H1 (cell line): ENCODE measurements around the gene ZNF775. TPM values are rescaled to one million over a fixed set of nuclear protein-coding genes. Genes with fewer than 3 reads are reported as not detected.

Experiments
- CTCF ChIA-PET: fragments of 300-600 bp; sonication (Branson Sonifier 250); formaldehyde crosslinking; loops from one replicate; lab custom pipeline; 2021; ENCODE audit not compliant: partially characterized antibody; lab: Charles Lee
- POLR2A ChIA-PET: fragments of 300-600 bp; sonication (Branson Sonifier 250); formaldehyde crosslinking; loops from one replicate; lab custom pipeline; 2021; ENCODE audit warnings: inconsistent platforms; ENCODE audit not compliant: partially characterized antibody; lab: Charles Lee
- DNase-seq, 2 experiments: peaks; one replicate each; pipeline versions ENCODE4 v3.0.0 to v3.0.0-alpha.2; 2010 to 2022; ENCODE audit warnings: low spot score in 2 of 2, low read depth in 1 of 2, mixed read lengths in 1 of 2
- FAIRE-seq: peaks from 2 replicates; lab custom pipeline; 2011; peaks lifted over from hg19 to GRCh38; lab: Jason Lieb, UNC
- H2AFZ ChIP-seq: 2 replicates; pipeline ENCODE4 v1.8.1; 2012; ENCODE audit warnings: low read length, inconsistent platforms
- H2AK5ac ChIP-seq: 2 replicates; pipeline ENCODE4 v1.6.1; 2013; ENCODE audit warnings: low read depth, low read length
- H2BK120ac ChIP-seq: replicated peaks from 2 replicates; pipeline ENCODE3; 2013; ENCODE audit warnings: low read depth, low read length, inconsistent platforms
- H2BK12ac ChIP-seq: 2 replicates; pipeline ENCODE4 v1.6.1; 2013; ENCODE audit warnings: low read depth, low read length
- H2BK15ac ChIP-seq: 2 replicates; pipeline ENCODE4 v1.6.1; 2013; ENCODE audit warnings: low read length
- H2BK20ac ChIP-seq: 2 replicates; pipeline ENCODE4 v1.6.1; 2013; ENCODE audit warnings: low read length
- H2BK5ac ChIP-seq: 2 replicates; pipeline ENCODE4 v1.6.1; 2013; ENCODE audit warnings: low read depth, low read length
- H3K14ac ChIP-seq: 2 replicates; pipeline ENCODE4 v1.6.1; 2013; ENCODE audit warnings: inconsistent platforms; ENCODE audit not compliant: insufficient read length
- H3K18ac ChIP-seq: 2 replicates; pipeline ENCODE4 v1.6.1; 2013; ENCODE audit warnings: low read length; ENCODE audit errors: extremely low read depth
- H3K23ac ChIP-seq: 2 replicates; pipeline ENCODE4 v1.6.1; 2013; ENCODE audit warnings: inconsistent platforms; ENCODE audit not compliant: insufficient read length
- H3K23me2 ChIP-seq: 2 replicates; pipeline ENCODE4 v1.6.1; 2013; ENCODE audit warnings: low read depth, low read length
- H3K27ac ChIP-seq: 2 replicates; pipeline ENCODE4 v1.6.1; 2011; ENCODE audit warnings: low read depth, low read length, inconsistent platforms
- H3K27me3 ChIP-seq, 4 experiments: replicated peaks in 1 of 4; 1 replicate in 1 of 4; 2 replicates in 3 of 4; pipeline versions ENCODE4 v1.6.1 to v1.8.1; 2011 to 2013; ENCODE audit warnings: low read length in 3 of 4, mild to moderate bottlenecking in 3 of 4, inconsistent platforms in 2 of 4, mixed read lengths in 2 of 4, moderate library complexity in 1 of 4; ENCODE audit not compliant: control insufficient read depth in 3 of 4, insufficient read depth in 3 of 4; ENCODE audit errors: extremely low read depth in 1 of 4
- H3K36me3 ChIP-seq, 4 experiments: 2 replicates each; pipeline versions ENCODE4 v1.6.1 to v1.8.1; 2011 to 2013; ENCODE audit warnings: mild to moderate bottlenecking in 4 of 4, low read length in 3 of 4, moderate library complexity in 2 of 4, control low read depth in 1 of 4, inconsistent platforms in 1 of 4; ENCODE audit not compliant: insufficient read depth in 4 of 4, control insufficient read depth in 2 of 4
- H3K4ac ChIP-seq: replicated peaks from 2 replicates; pipeline ENCODE3; 2013; ENCODE audit warnings: low read length, low read depth, mixed read lengths, inconsistent platforms; ENCODE audit not compliant: insufficient read length
- H3K4me1 ChIP-seq, 4 experiments: replicated peaks in 1 of 4; 1 replicate in 1 of 4; 2 replicates in 3 of 4; pipeline versions ENCODE4 v1.6.1 to v1.8.1; 2011 to 2013; ENCODE audit warnings: low read length in 3 of 4, inconsistent platforms in 2 of 4, mixed read lengths in 1 of 4; ENCODE audit not compliant: insufficient read depth in 4 of 4, control insufficient read depth in 3 of 4
- H3K4me2 ChIP-seq, 2 experiments: 2 replicates each; pipeline versions ENCODE4 v1.6.1 to v1.8.1; 2011 to 2013; ENCODE audit warnings: low read depth in 2 of 2, low read length in 2 of 2, control low read depth in 1 of 2, inconsistent platforms in 1 of 2, mild to moderate bottlenecking in 1 of 2; ENCODE audit not compliant: insufficient read depth in 1 of 2
- H3K4me3 ChIP-seq, 4 experiments: fragments of 200-600, 300-600 bp in 1 of 4; sonication (generic), shearing (Covaris generic), sonication (Bioruptor Twin) in 1 of 4; 2 replicates each; pipeline versions ENCODE4 v1.5.1 to v1.8.1; 2011 to 2016; ENCODE audit warnings: low read length in 4 of 4, low read depth in 3 of 4, control low read depth in 2 of 4, inconsistent platforms in 2 of 4, mild to moderate bottlenecking in 2 of 4, mixed read lengths in 1 of 4, moderate library complexity in 1 of 4; ENCODE audit not compliant: insufficient read depth in 2 of 4; ENCODE audit errors: extremely low read depth in 1 of 4
- H3K56ac ChIP-seq: replicated peaks from 2 replicates; pipeline ENCODE3; 2013; ENCODE audit warnings: low read depth, mild to moderate bottlenecking, mixed read lengths, low read length, inconsistent platforms; ENCODE audit not compliant: insufficient read length
- H3K79me1 ChIP-seq: 2 replicates; pipeline ENCODE4 v1.6.1; 2013; ENCODE audit warnings: low read depth, low read length, control low read depth
- H3K79me2 ChIP-seq, 2 experiments: 2 replicates each; pipeline versions ENCODE4 v1.6.1 to v1.8.1; 2012 to 2013; ENCODE audit warnings: low read length in 2 of 2, mild to moderate bottlenecking in 2 of 2, inconsistent platforms in 1 of 2; ENCODE audit not compliant: insufficient read depth in 2 of 2, control insufficient read depth in 1 of 2
- H3K9ac ChIP-seq, 4 experiments: replicated peaks in 1 of 4; 1 replicate in 1 of 4; 2 replicates in 3 of 4; pipeline versions ENCODE4 v1.6.1 to v1.8.1; 2011 to 2013; ENCODE audit warnings: low read depth in 3 of 4, low read length in 3 of 4, control low read depth in 2 of 4, mild to moderate bottlenecking in 2 of 4, moderate library complexity in 2 of 4, inconsistent platforms in 1 of 4; ENCODE audit errors: extremely low read depth in 1 of 4
- H3K9me3 ChIP-seq, 2 experiments: 2 replicates each; pipeline versions ENCODE4 v1.6.1 to v1.8.1; 2012 to 2013; ENCODE audit warnings: mild to moderate bottlenecking in 2 of 2, moderate library complexity in 2 of 2, control low read depth in 1 of 2, inconsistent platforms in 1 of 2, low read depth in 1 of 2, low read length in 1 of 2, mixed read lengths in 1 of 2; ENCODE audit not compliant: insufficient read depth in 2 of 2
- H4K20me1 ChIP-seq, 2 experiments: replicated peaks in 1 of 2; 2 replicates each; pipeline versions ENCODE3 to v1.8.1; 2011 to 2013; ENCODE audit warnings: inconsistent platforms in 2 of 2, low read length in 2 of 2, mild to moderate bottlenecking in 1 of 2; ENCODE audit not compliant: insufficient read depth in 2 of 2, control insufficient read depth in 1 of 2
- H4K5ac ChIP-seq: 2 replicates; pipeline ENCODE4 v1.6.1; 2013; ENCODE audit warnings: low read length, low read depth, mixed read lengths, inconsistent platforms; ENCODE audit not compliant: insufficient read length
- H4K8ac ChIP-seq: 2 replicates; pipeline ENCODE4 v1.8.0; 2013; ENCODE audit warnings: mild to moderate bottlenecking, moderate library complexity, low read length, inconsistent platforms; ENCODE audit not compliant: insufficient read depth; ENCODE audit errors: extremely low read depth
- H4K91ac ChIP-seq: replicated peaks from 2 replicates; pipeline ENCODE3; 2013; ENCODE audit warnings: low read length, mixed read lengths, inconsistent platforms; ENCODE audit not compliant: insufficient read length
- BCL11A ChIP-seq, 2 experiments: IDR thresholded peaks; one replicate each; pipeline ENCODE4 v1.6.1; 2011; ENCODE audit warnings: low read depth in 2 of 2, low read length in 2 of 2, mild to moderate bottlenecking in 2 of 2
- EZH2 ChIP-seq: fragments of 200-600 bp; sonication (generic); IDR thresholded peaks from 2 replicates; pipeline ENCODE4 v1.7.1; 2012; ENCODE audit warnings: low read depth, mild to moderate bottlenecking, moderate library complexity, low read length, inconsistent platforms; ENCODE audit not compliant: severe bottlenecking
- KDM4A ChIP-seq: IDR thresholded peaks from one replicate; pipeline ENCODE4 v1.7.1; 2012; ENCODE audit warnings: low read depth, mild to moderate bottlenecking, moderate library complexity, low read length, inconsistent platforms; ENCODE audit not compliant: severe bottlenecking
- KDM5A ChIP-seq: fragments of 200-600 bp; IDR thresholded peaks from 2 replicates; pipeline ENCODE4 v1.7.1; 2012; ENCODE audit warnings: mild to moderate bottlenecking, low read length, inconsistent platforms, mixed read lengths
- POLR2A ChIP-seq, 2 experiments: IDR thresholded peaks; 1 replicate in 1 of 2; 2 replicates in 1 of 2; pipeline ENCODE4 v1.6.1; 2011; ENCODE audit warnings: low read depth in 2 of 2, low read length in 2 of 2, mild to moderate bottlenecking in 2 of 2; ENCODE audit errors: control extremely low read depth in 1 of 2
- TBP ChIP-seq: IDR thresholded peaks from 2 replicates; pipeline ENCODE4 v1.6.1; 2011; ENCODE audit warnings: low read depth, low read length, improper control_type of control experiment
- TEAD4 ChIP-seq: IDR thresholded peaks from 2 replicates; pipeline ENCODE4 v1.6.1; 2012; ENCODE audit warnings: low read depth, low read length, inconsistent platforms, mixed read lengths
- YY1 ChIP-seq: IDR thresholded peaks from 2 replicates; pipeline ENCODE4 v1.6.1; 2011; ENCODE audit warnings: low read depth, mild to moderate bottlenecking, low read length
- WGBS, 2 experiments: shearing (Covaris generic) in 1 of 2; methylation state at CpG; one replicate each; pipeline versions ENCODE4 v1.1.6 to v1.1.7; 2013 to 2015; ENCODE audit warnings: low lambda C conversion rate in 2 of 2, mixed read lengths in 2 of 2, inconsistent platforms in 1 of 2, low coverage in 1 of 2, missing lambda C conversion rate in 1 of 2; ENCODE audit not compliant: insufficient replicate concordance in 2 of 2, insufficient coverage in 1 of 2, insufficient read length in 1 of 2; ENCODE audit errors: extremely low coverage in 1 of 2, missing lambda C conversion rate in 1 of 2; 5-methylcytosine and 5-hydroxymethylcytosine counted together
- polyA plus RNA-seq, 7 experiments: library from polyadenylated mRNA; depleted of rRNA in 3 of 7; stranded (reverse) in 5 of 7; unstranded in 2 of 7; fragments of >200 nt in 5 of 7; fragments of 200-250 nt in 2 of 7; gene quantifications; 1 replicate in 5 of 7; 2 replicates in 1 of 7; 4 replicates in 1 of 7; pipeline versions ENCODE4 v1.2.1 to v1.2.3, GENCODE V29; 2011 to 2013; ENCODE audit warnings: missing spikeins in 2 of 7, mixed read lengths in 2 of 7
- total RNA-seq: library from RNA; stranded (reverse); fragmentation: NEBNext Ultra II Directional; extraction: Animal tissue kit (Norgen Biotek cat#: 25700); gene quantifications from 2 replicates; pipeline ENCODE4 v1.2.1, GENCODE V29; 2021
- TF ChIP-seq, protein P1 (sequence below), 3 experiments: IDR thresholded peaks; 1 replicate in 2 of 3; 2 replicates in 1 of 3; pipeline versions ENCODE4 v1.5.1 to v1.6.1; 2011; ENCODE audit warnings: low read length in 3 of 3, mild to moderate bottlenecking in 3 of 3, inconsistent platforms in 2 of 3, low read depth in 1 of 3, moderate library complexity in 1 of 3; ENCODE audit not compliant: insufficient read depth in 1 of 3; ENCODE audit errors: control extremely low read depth in 1 of 3

The ZNF775 gene
- total and polyA plus RNA-seq, 2 of the 8 experiments (the other 6 are each of a cell fraction or from before 2014, with no cell fraction given) = 13.6 to 21.5 TPM

DNA sequence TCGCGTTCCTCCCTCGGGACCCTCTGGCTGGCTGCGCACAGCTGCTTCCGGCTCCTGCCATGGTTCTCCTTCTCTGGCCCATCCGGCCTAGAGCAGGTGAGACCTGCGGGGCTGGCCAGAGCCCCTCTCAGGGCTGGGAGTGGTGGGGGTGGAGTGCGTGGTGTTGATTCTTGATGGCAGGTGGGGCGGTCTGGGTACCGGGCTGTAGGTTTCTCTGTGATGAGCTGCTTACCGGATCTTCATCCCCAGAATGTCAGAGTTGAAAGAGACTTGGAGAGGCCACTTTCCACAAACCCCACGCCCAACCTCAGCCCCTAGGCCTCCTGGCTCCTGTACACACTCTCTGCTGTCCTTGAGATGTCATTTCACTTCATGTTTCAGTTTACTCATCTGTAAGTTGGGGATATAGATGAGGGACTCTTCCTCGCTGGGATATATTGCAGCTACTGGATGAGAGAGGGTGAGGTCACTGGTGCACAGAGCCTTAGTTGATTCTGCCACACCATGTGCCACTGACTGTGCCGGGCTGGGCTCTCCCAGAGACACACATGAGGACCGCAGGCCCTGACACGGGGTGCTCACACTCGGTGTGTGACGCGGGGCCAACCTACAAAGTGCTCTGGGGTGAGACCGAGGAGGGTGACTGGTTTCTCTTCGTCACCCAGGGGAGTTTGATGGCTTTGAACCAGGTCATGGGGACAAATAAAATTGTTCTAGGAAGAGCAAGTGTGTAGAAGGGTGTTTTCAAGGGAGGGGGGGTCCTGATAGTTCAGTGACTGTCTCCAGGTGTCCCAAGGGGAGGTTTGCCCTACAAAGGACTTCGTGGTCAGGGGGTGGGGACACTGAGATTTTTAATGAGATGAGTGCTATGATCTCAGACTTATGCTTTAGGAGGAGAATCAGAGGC lies 29.5 kb downstream of the ZNF775 start:
- Histone ChIP-seq H2BK5ac (no peak overlapping the region), H3K23ac (no peak overlapping the region), H4K91ac (no peak overlapping the region), H2BK12ac (no peak overlapping the region), H3K9ac (no peak overlapping the region), H3K79me1 (peaks cover 5% of the 10 kb centered on the region), H3K79me2 (peaks cover 0 to 24% of the 10 kb centered on the region in 2 experiments; a peak in 2 of 4 replicates), H3K14ac (no peak overlapping the region), H3K4me3 (no peak overlapping the region), H3K4me1 (peaks cover 17 to 26% (median 21%) of the 10 kb centered on the region in 4 experiments), H3K27me3 (no peaks in the 10 kb centered on the region), H3K4me2 (no peak overlapping the region), H2AFZ (no peak overlapping the region), H3K4ac (no peak overlapping the region), H3K23me2 (peaks cover 4% of the 10 kb centered on the region; the same call in 1 of the 2 replicates), H4K8ac (0 out of 2 replicates have a peak overlapping the region, but pooled peaks have one; percentile 29), H2BK20ac (no peak overlapping the region), H2BK120ac (no peak overlapping the region), H3K56ac (no peak overlapping the region), H4K5ac (no peak overlapping the region), H2AK5ac (no peak overlapping the region), H3K36me3 (peaks cover 7 to 37% (median 15%) of the 10 kb centered on the region in 4 experiments), H2BK15ac (no peak overlapping the region), H3K18ac (no peak overlapping the region), H4K20me1 (peaks cover 0 to 3% of the 10 kb centered on the region in 2 experiments), H3K9me3 (no peaks in the 10 kb centered on the region), H3K27ac (no peak overlapping the region)
- FAIRE-seq (no peak), DNase-seq (no peak)
- ChIA-PET POLR2A (interaction anchor here (0.7 to 14.9 kb wide), 9 partner anchors 9 to 673 kb away, joined by 3 to 230 read pairs (median 6); partner anchors contain the start of gene REPIN1), CTCF (interaction anchor here (0.6 to 3.8 kb wide), 7 partner anchors 10 to 390 kb away, joined by 3 to 16 read pairs (median 3); no protein-coding TSS in a partner anchor)
- 85% methylated on average over 17 of the region's 22 CpGs; no CpG with 5 or more reads in 1 of the 2 experiments for WGBS, 2 experiments
- no peak for TF ChIP-seq TEAD4
- no peak for TF ChIP-seq KDM5A
- no peak for TF ChIP-seq TBP
- no peak for TF ChIP-seq KDM4A
- no peak for TF ChIP-seq POLR2A (IDR thresholded peaks at IDR 0.05; ENCODE audit: control extremely low read depth in 1 of 2, low read depth in 2 of 2, low read length in 2 of 2)
- TF ChIP-seq EZH2 = no peak
- no peak for TF ChIP-seq BCL11A (IDR thresholded peaks at IDR 0.05; ENCODE audit: low read depth in 2 of 2, low read length in 2 of 2)
- no peak for TF ChIP-seq YY1
- TF ChIP-seq, protein P1, sequence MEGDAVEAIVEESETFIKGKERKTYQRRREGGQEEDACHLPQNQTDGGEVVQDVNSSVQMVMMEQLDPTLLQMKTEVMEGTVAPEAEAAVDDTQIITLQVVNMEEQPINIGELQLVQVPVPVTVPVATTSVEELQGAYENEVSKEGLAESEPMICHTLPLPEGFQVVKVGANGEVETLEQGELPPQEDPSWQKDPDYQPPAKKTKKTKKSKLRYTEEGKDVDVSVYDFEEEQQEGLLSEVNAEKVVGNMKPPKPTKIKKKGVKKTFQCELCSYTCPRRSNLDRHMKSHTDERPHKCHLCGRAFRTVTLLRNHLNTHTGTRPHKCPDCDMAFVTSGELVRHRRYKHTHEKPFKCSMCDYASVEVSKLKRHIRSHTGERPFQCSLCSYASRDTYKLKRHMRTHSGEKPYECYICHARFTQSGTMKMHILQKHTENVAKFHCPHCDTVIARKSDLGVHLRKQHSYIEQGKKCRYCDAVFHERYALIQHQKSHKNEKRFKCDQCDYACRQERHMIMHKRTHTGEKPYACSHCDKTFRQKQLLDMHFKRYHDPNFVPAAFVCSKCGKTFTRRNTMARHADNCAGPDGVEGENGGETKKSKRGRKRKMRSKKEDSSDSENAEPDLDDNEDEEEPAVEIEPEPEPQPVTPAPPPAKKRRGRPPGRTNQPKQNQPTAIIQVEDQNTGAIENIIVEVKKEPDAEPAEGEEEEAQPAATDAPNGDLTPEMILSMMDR (IDR thresholded peaks at IDR 0.05; ENCODE audit: control extremely low read depth in 1 of 3, insufficient read depth in 1 of 3, low read depth in 1 of 3, low read length in 3 of 3) = no peak
